GM23338 (cell line): ENCODE measurements around the gene COL18A1. TPM values are rescaled to one million over a fixed set of nuclear protein-coding genes. Genes with fewer than 3 reads are reported as not detected.

Source experiments
- ATAC-seq: fragments of 200-7000 bp; cut with Tn5 transposase; 3 replicates; pipeline ENCODE4 v1.9.1; 2020
- DNase-seq: peaks from one replicate; pipeline ENCODE4 v3.0.0-alpha.2; 2015; ENCODE audit warnings: low spot score
- H2AFZ ChIP-seq: fragments of 200-600 bp; sonication (generic); 2 replicates; pipeline ENCODE4 v1.8.0; 2016; ENCODE audit warnings: antibody characterized with exemption, mild to moderate bottlenecking, moderate library complexity
- H3F3A ChIP-seq: fragments of 200-600 bp; sonication (generic); replicated peaks from 2 replicates; pipeline ENCODE4 v1.8.0; 2017; ENCODE audit warnings: antibody characterized with exemption, mixed run types, low read depth
- H3K27ac ChIP-seq: fragments of 200-600 bp; sonication (generic); 2 replicates; pipeline ENCODE4 v1.6.1; 2016; ENCODE audit warnings: low read depth
- H3K27me3 ChIP-seq: fragments of 200-600 bp; sonication (generic); 2 replicates; pipeline ENCODE4 v1.8.0; 2016; ENCODE audit warnings: mild to moderate bottlenecking, mixed run types, moderate library complexity; ENCODE audit not compliant: insufficient read depth
- H3K36me3 ChIP-seq: fragments of 200-600 bp; sonication (generic); 2 replicates; pipeline ENCODE4 v1.8.0; 2016; ENCODE audit warnings: mild to moderate bottlenecking; ENCODE audit not compliant: insufficient read depth
- H3K4me1 ChIP-seq: fragments of 200-600 bp; sonication (generic); 2 replicates; pipeline ENCODE4 v1.8.0; 2016; ENCODE audit warnings: mild to moderate bottlenecking, moderate library complexity; ENCODE audit not compliant: insufficient read depth
- H3K4me2 ChIP-seq: fragments of 200-600 bp; sonication (generic); 2 replicates; pipeline ENCODE4 v1.7.1; 2017; ENCODE audit warnings: mixed run types
- H3K4me3 ChIP-seq: fragments of 200-600 bp; sonication (generic); 2 replicates; pipeline ENCODE4 v1.6.1; 2016; ENCODE audit warnings: mixed run types
- H3K79me2 ChIP-seq: fragments of 200-600 bp; sonication (generic); replicated peaks from 2 replicates; pipeline ENCODE4 v1.8.0; 2017; ENCODE audit warnings: mild to moderate bottlenecking; ENCODE audit not compliant: insufficient read depth
- H3K9me2 ChIP-seq: fragments of 200-600 bp; sonication (generic); 2 replicates; pipeline ENCODE4 v1.8.0; 2017; ENCODE audit not compliant: insufficient read depth
- H4K20me1 ChIP-seq: fragments of 200-600 bp; sonication (generic); replicated peaks from 2 replicates; pipeline ENCODE4 v1.8.0; 2017; ENCODE audit warnings: mild to moderate bottlenecking; ENCODE audit not compliant: insufficient read depth
- H3K27ac Mint-ChIP-seq: 2 replicates; pipeline ENCODE4 v1.8.0; 2020; ENCODE audit warnings: inconsistent platforms, mild to moderate bottlenecking, moderate library complexity, mixed read lengths
- H3K27me3 Mint-ChIP-seq: 3 replicates; pipeline ENCODE4 v1.8.0; 2022; ENCODE audit warnings: low read depth, mild to moderate bottlenecking, moderate library complexity, mixed read lengths, inconsistent platforms; ENCODE audit not compliant: insufficient read depth, poor library complexity
- H3K36me3 Mint-ChIP-seq: 3 replicates; pipeline ENCODE4 v1.8.0; 2021; ENCODE audit warnings: low read depth, mild to moderate bottlenecking, inconsistent platforms, moderate library complexity, mixed read lengths
- H3K4me1 Mint-ChIP-seq: 3 replicates; pipeline ENCODE4 v1.8.0; 2020; ENCODE audit warnings: mild to moderate bottlenecking, inconsistent platforms, mixed read lengths
- H3K4me3 Mint-ChIP-seq: 3 replicates; pipeline ENCODE4 v1.8.0; 2021; ENCODE audit warnings: moderate library complexity, mild to moderate bottlenecking, inconsistent platforms, mixed read lengths
- H3K9me3 Mint-ChIP-seq: 3 replicates; pipeline ENCODE4 v1.8.0; 2020; ENCODE audit warnings: moderate library complexity, mild to moderate bottlenecking, inconsistent platforms, mixed read lengths
- CREB1 ChIP-seq: fragments of 250-450 bp; sonication (Bioruptor Pico); IDR thresholded peaks from 2 replicates; pipeline ENCODE4 v1.5.0; 2020; ENCODE audit warnings: low read depth, mild to moderate bottlenecking, moderate library complexity
- EZH2 ChIP-seq: fragments of 200-600 bp; sonication (generic); IDR thresholded peaks from one replicate; pipeline ENCODE4 v1.8.0; 2017; ENCODE audit warnings: antibody characterized with exemption, mild to moderate bottlenecking, low read depth; ENCODE audit not compliant: unreplicated experiment
- EZH2phosphoT487 ChIP-seq: fragments of 200-600 bp; sonication (generic); IDR thresholded peaks from one replicate; pipeline ENCODE4 v1.8.1; 2018; ENCODE audit warnings: antibody characterized with exemption; ENCODE audit not compliant: unreplicated experiment
- JUNB ChIP-seq: IDR thresholded peaks from one replicate; pipeline ENCODE4 v1.6.1; 2016; ENCODE audit warnings: antibody characterized with exemption; ENCODE audit not compliant: unreplicated experiment
- NANOG ChIP-seq: IDR thresholded peaks from 2 replicates; pipeline ENCODE4 v1.6.1; 2016; ENCODE audit warnings: antibody characterized with exemption, borderline replicate concordance
- STAT1 ChIP-seq: IDR thresholded peaks from one replicate; pipeline ENCODE4 v1.6.1; 2016; ENCODE audit warnings: antibody characterized with exemption; ENCODE audit not compliant: unreplicated experiment
- ZNF114 ChIP-seq: fragments of 250-450 bp; sonication (Bioruptor Pico); IDR thresholded peaks from 2 replicates; pipeline ENCODE4 v1.5.0; 2020; ENCODE audit warnings: mild to moderate bottlenecking, moderate library complexity
- ZNF331 ChIP-seq: fragments of 250-450 bp; sonication (Bioruptor Pico); IDR thresholded peaks from 2 replicates; pipeline ENCODE4 v1.5.0; 2020; ENCODE audit warnings: low read depth, mild to moderate bottlenecking, moderate library complexity
- polyA plus RNA-seq: library from polyadenylated mRNA; unstranded; fragments of >200 nt; fragmentation: Nextera tagmentation; extraction: Ambion mirVana; gene quantifications from 2 replicates; pipeline ENCODE4 v1.2.1, GENCODE V29; 2016
- total RNA-seq: library from RNA; depleted of rRNA; stranded (reverse); fragments of >200 nt; shearing (Covaris generic); gene quantifications from 2 replicates; pipeline ENCODE4 v1.2.3, GENCODE V29; 2014
- TF ChIP-seq, protein P1 (sequence below): IDR thresholded peaks from one replicate; pipeline ENCODE4 v1.6.1; 2018; ENCODE audit warnings: antibody characterized with exemption; ENCODE audit not compliant: unreplicated experiment
- TF ChIP-seq, protein P2 (sequence below), 2 experiments: fragments of 200-600 bp in 1 of 2; sonication (generic) in 1 of 2; conservative IDR thresholded peaks; 2 replicates each; pipeline versions ENCODE4 v1.5.1 to v1.6.1; 2016 to 2017; ENCODE audit warnings: antibody characterized with exemption in 2 of 2, low read depth in 2 of 2, mild to moderate bottlenecking in 2 of 2, moderate library complexity in 1 of 2

Gene COL18A1
- total and polyA plus RNA-seq, 2 experiments from 2014 or later, result 38.4 to 430 TPM

DNA sequence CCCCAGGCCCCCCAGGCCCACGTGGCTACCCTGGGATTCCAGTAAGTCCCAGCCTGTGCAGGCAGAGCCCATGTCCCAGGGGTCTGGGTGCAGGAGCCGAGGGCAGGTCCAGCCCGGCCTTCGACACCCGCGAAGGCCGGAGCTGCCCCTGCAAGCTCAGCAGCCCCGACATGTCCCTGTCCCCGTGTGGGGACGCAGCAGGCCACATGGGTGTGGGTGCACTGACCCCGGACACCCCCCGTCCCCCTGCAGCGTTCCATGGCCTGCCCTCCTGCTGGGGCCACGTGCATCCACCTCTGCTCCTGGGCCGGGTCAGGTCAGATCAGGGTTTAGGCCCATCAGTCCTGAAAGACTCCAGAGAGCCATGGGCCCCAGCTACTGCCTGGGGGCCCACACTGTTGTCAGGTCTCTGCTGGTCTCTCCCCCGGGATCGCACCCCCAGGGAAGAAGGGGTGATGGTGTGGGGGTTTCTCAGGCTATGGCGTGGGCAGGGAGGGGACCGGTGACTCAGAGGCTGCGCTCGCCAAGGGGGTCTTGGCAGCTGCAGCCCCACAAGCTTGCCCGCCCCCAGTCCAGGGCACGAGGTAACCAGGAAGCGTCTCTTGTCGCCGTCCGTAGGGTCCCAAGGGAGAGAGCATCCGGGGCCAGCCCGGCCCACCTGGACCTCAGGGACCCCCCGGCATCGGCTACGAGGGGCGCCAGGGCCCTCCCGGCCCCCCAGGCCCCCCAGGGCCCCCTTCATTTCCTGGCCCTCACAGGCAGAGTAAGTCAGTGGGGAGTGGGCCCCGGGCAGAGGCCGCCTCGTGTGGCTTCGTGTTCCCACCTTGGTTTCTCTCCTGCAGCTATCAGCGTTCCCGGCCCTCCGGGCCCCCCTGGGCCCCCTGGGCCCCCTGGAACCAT, 99.8 kb downstream of the COL18A1 start:
- no peak overlapping the region for H3K27ac ChIP-seq

DNA sequence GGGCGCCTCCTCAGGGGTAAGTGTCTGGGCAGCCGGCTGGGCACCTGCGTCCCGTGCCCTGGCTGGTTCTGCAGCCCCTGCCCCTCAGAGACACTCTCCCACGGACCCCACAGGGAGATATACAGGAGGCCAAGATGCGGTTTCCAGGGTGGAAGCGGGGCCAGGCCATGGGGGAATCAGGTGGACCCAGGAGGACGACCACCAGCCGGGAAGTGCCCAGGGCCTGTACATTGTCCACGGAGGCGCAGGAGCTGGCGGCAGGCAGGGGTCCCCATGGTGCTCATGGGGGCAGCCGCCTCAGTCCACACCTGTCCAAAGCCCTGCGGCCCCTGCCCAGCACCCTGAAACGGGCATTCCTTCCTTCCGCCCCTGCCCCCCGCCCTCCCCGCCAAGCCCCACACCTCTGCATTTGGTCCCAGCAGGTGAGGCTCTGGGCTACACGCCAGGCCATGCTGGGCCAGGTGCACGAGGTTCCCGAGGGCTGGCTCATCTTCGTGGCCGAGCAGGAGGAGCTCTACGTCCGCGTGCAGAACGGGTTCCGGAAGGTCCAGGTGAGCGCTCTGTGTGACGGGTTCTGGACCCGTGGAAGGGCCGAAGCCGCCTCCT, 100.6 kb downstream of the COL18A1 start:
- H3K4me1 ChIP-seq, result no peaks in the 10 kb centered on the region
- H3K36me3 ChIP-seq, result no peaks in the 10 kb centered on the region
- ATAC-seq, result no peak
- Mint-ChIP-seq H3K36me3 (peaks cover 20% of the 10 kb centered on the region), H3K9me3 (no peaks in the 10 kb centered on the region; the same call in 2 of the 3 replicates), H3K4me1 (peaks cover 4% of the 10 kb centered on the region; the same call in 1 of the 3 replicates), H3K27ac (no peak overlapping the region), H3K4me3 (no peak overlapping the region), H3K27me3 (peaks cover 10% of the 10 kb centered on the region)
- H3K27ac ChIP-seq, result no peak overlapping the region
- H3F3A ChIP-seq, result no peaks in the 10 kb centered on the region
- TF ChIP-seq JUNB, result no peak
- no peak for TF ChIP-seq EZH2
- no peak for TF ChIP-seq EZH2phosphoT487
- no peak overlapping the region for H3K4me3 ChIP-seq
- H3K4me2 ChIP-seq, result no peak overlapping the region
- H4K20me1 ChIP-seq, result no peaks in the 10 kb centered on the region; the same call in 1 of the 2 replicates
- no peaks in the 10 kb centered on the region for H3K27me3 ChIP-seq
- no peak overlapping the region for H2AFZ ChIP-seq
- H3K9me2 ChIP-seq, result no peaks in the 10 kb centered on the region
- DNase-seq, result no peak
- H3K79me2 ChIP-seq, result no peaks in the 10 kb centered on the region

More for the DNA sequence above, 99.8 kb downstream of the COL18A1 start:
- no peak overlapping the region for H2AFZ ChIP-seq
- no peaks in the 10 kb centered on the region for H3K27me3 ChIP-seq
- H3K36me3 Mint-ChIP-seq, result peaks cover 23% of the 10 kb centered on the region
- H3K9me3 Mint-ChIP-seq, result no peaks in the 10 kb centered on the region; the same call in 2 of the 3 replicates
- H3K4me2 ChIP-seq, result no peak overlapping the region
- TF ChIP-seq EZH2phosphoT487, result no peak
- TF ChIP-seq EZH2, result no peak
- no peaks in the 10 kb centered on the region for H3K36me3 ChIP-seq
- no peaks in the 10 kb centered on the region; the same call in 1 of the 2 replicates for H4K20me1 ChIP-seq
- no peak overlapping the region for H3K27ac Mint-ChIP-seq
- no peak overlapping the region for H3K4me3 Mint-ChIP-seq
- peaks cover 12% of the 10 kb centered on the region for H3K27me3 Mint-ChIP-seq
- DNase-seq, result no peak
- no peak overlapping the region for H3K4me3 ChIP-seq
- H3K9me2 ChIP-seq, result no peaks in the 10 kb centered on the region
- peaks cover 4% of the 10 kb centered on the region; the same call in 1 of the 3 replicates for H3K4me1 Mint-ChIP-seq
- no peaks in the 10 kb centered on the region for H3K4me1 ChIP-seq
- H3K79me2 ChIP-seq, result no peaks in the 10 kb centered on the region
- no peak for ATAC-seq
- no peaks in the 10 kb centered on the region for H3F3A ChIP-seq

DNA sequence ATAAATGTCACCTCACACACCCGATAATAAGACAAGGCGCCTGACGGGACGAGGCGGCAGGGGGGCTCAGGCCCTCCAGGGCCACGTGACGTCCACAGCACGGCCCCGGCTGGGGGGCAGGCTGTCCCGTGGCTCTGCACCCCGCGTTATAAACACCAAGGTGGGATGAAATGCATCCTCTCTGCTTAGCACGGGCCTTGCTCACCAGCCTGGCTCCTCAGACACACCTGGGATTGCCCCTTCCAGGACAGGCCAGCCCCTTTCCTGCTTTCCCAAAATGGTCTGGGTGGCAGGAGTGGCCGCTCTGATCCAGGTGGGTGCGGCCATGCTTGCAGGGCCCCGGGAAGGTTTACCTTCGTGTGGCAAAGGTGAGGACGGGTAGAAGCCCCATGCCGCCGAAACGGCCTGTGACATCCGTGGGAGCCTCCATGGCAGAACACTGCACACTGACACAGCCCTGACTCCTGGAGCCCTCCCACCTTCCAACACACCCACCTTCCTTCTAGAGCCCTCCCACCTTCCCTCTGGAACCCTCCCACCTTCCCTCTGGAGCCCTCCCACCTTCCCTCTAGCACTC, 101.4 kb downstream of the COL18A1 start:
- H3K27ac ChIP-seq, result no peak overlapping the region
- peaks cover 4% of the 10 kb centered on the region; the same call in 1 of the 2 replicates for H3F3A ChIP-seq
- H3K4me3 ChIP-seq, result no peak overlapping the region
- Mint-ChIP-seq H3K27ac (no peak overlapping the region), H3K4me1 (peaks cover 4% of the 10 kb centered on the region; the same call in 1 of the 3 replicates), H3K4me3 (no peak overlapping the region), H3K27me3 (peaks cover 12% of the 10 kb centered on the region), H3K9me3 (no peaks in the 10 kb centered on the region; the same call in 2 of the 3 replicates), H3K36me3 (peaks cover 20% of the 10 kb centered on the region)
- H4K20me1 ChIP-seq, result no peaks in the 10 kb centered on the region; the same call in 1 of the 2 replicates
- H3K27me3 ChIP-seq, result no peaks in the 10 kb centered on the region
- no peaks in the 10 kb centered on the region for H3K79me2 ChIP-seq
- ATAC-seq, result peak; percentile 11
- no peak overlapping the region for H2AFZ ChIP-seq
- H3K4me1 ChIP-seq, result no peaks in the 10 kb centered on the region
- H3K36me3 ChIP-seq, result no peaks in the 10 kb centered on the region
- H3K9me2 ChIP-seq, result no peaks in the 10 kb centered on the region
- DNase-seq, result no peak
- H3K4me2 ChIP-seq, result no peak overlapping the region
- no peak for TF ChIP-seq ZNF331 (CRISPR knock-in tag)
- TF ChIP-seq EZH2, result no peak
- TF ChIP-seq STAT1, result no peak
- TF ChIP-seq CREB1 (CRISPR knock-in tag), result no peak
- no peak for TF ChIP-seq ZNF114 (CRISPR knock-in tag)
- TF ChIP-seq, protein P1, sequence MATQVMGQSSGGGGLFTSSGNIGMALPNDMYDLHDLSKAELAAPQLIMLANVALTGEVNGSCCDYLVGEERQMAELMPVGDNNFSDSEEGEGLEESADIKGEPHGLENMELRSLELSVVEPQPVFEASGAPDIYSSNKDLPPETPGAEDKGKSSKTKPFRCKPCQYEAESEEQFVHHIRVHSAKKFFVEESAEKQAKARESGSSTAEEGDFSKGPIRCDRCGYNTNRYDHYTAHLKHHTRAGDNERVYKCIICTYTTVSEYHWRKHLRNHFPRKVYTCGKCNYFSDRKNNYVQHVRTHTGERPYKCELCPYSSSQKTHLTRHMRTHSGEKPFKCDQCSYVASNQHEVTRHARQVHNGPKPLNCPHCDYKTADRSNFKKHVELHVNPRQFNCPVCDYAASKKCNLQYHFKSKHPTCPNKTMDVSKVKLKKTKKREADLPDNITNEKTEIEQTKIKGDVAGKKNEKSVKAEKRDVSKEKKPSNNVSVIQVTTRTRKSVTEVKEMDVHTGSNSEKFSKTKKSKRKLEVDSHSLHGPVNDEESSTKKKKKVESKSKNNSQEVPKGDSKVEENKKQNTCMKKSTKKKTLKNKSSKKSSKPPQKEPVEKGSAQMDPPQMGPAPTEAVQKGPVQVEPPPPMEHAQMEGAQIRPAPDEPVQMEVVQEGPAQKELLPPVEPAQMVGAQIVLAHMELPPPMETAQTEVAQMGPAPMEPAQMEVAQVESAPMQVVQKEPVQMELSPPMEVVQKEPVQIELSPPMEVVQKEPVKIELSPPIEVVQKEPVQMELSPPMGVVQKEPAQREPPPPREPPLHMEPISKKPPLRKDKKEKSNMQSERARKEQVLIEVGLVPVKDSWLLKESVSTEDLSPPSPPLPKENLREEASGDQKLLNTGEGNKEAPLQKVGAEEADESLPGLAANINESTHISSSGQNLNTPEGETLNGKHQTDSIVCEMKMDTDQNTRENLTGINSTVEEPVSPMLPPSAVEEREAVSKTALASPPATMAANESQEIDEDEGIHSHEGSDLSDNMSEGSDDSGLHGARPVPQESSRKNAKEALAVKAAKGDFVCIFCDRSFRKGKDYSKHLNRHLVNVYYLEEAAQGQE, result no peak
- TF ChIP-seq NANOG, result no peak
- no peak for TF ChIP-seq JUNB
- TF ChIP-seq, protein P2, sequence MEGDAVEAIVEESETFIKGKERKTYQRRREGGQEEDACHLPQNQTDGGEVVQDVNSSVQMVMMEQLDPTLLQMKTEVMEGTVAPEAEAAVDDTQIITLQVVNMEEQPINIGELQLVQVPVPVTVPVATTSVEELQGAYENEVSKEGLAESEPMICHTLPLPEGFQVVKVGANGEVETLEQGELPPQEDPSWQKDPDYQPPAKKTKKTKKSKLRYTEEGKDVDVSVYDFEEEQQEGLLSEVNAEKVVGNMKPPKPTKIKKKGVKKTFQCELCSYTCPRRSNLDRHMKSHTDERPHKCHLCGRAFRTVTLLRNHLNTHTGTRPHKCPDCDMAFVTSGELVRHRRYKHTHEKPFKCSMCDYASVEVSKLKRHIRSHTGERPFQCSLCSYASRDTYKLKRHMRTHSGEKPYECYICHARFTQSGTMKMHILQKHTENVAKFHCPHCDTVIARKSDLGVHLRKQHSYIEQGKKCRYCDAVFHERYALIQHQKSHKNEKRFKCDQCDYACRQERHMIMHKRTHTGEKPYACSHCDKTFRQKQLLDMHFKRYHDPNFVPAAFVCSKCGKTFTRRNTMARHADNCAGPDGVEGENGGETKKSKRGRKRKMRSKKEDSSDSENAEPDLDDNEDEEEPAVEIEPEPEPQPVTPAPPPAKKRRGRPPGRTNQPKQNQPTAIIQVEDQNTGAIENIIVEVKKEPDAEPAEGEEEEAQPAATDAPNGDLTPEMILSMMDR (conservative IDR thresholded peaks at IDR 0.05; ENCODE audit: low read depth in 2 of 2), result no peak
- no peak for TF ChIP-seq EZH2phosphoT487
